NCI-H510A treated with DMSO at 0.1 percent for 48 hours (cell line): Measurements from ENCODE around the gene AKR1E2.
"Not testable (repeated sequence)": the region's sequence is repeated elsewhere in the genome, so short reads cannot be mapped to it uniquely, and the experiment has no call there.

Source experiments
- DNase-seq: peaks from one replicate; lab custom pipeline; 2025; lab: John Stamatoyannopoulos, UW

AKR1E2 gene

GRCh38 chr10:4813496-4813895 is 12.5 kb upstream of the AKR1E2 start:
- DNase-seq: no peak

- not testable (repeated sequence) for DNase-seq
Observed at GRCh38 chr10:4815646-4816180, 10.3 kb upstream of the AKR1E2 start.

GRCh38 chr10:4816966-4817365 is 9.0 kb upstream of the AKR1E2 start:
- no peak for DNase-seq

- DNase-seq: no peak
Observed at GRCh38 chr10:4819067-4819466, 6.9 kb upstream of the AKR1E2 start.

GRCh38 chr10:4819707-4820106 is 6.3 kb upstream of the AKR1E2 start:
- DNase-seq: no peak

- no peak for DNase-seq
Observed at GRCh38 chr10:4820804-4821401, 5.1 kb upstream of the AKR1E2 start.

GRCh38 chr10:4822208-4822607 is 3.8 kb upstream of the AKR1E2 start:
- no peak for DNase-seq

- no peak for DNase-seq
Observed at GRCh38 chr10:4824791-4825310, 1.2 kb upstream of the AKR1E2 start.

GRCh38 chr10:4825456-4825867 is 545 bp upstream of the AKR1E2 start:
- no peak for DNase-seq

- DNase-seq: no peak
Observed at GRCh38 chr10:4826792-4827324, 851 bp downstream of the AKR1E2 start.

- DNase-seq: no peak
Observed at GRCh38 chr10:4828005-4828404, 2.0 kb downstream of the AKR1E2 start.

- no peak for DNase-seq
Observed at GRCh38 chr10:4830551-4830950, 4.5 kb downstream of the AKR1E2 start.

- DNase-seq: no peak
Observed at GRCh38 chr10:4831091-4831490, 5.1 kb downstream of the AKR1E2 start.

- no peak for DNase-seq
Observed at GRCh38 chr10:4833286-4833685, 7.3 kb downstream of the AKR1E2 start.

GRCh38 chr10:4834898-4835405 is 8.9 kb downstream of the AKR1E2 start:
- DNase-seq: no peak

- DNase-seq: no peak
Observed at GRCh38 chr10:4835494-4835918, 9.5 kb downstream of the AKR1E2 start.

- no peak for DNase-seq
Observed at GRCh38 chr10:4836416-4836969, 10.5 kb downstream of the AKR1E2 start.

GRCh38 chr10:4837551-4837950 is 11.5 kb downstream of the AKR1E2 start:
- no peak for DNase-seq

- no peak for DNase-seq
Observed at GRCh38 chr10:4838743-4839142, 12.7 kb downstream of the AKR1E2 start.

GRCh38 chr10:4839353-4839752 is 13.3 kb downstream of the AKR1E2 start:
- no peak for DNase-seq

- DNase-seq: no peak
Observed at GRCh38 chr10:4840151-4840550, 14.1 kb downstream of the AKR1E2 start.

- no peak for DNase-seq
Observed at GRCh38 chr10:4843525-4844180, 17.6 kb downstream of the AKR1E2 start.

- no peak for DNase-seq
Observed at GRCh38 chr10:4844864-4845263, 18.9 kb downstream of the AKR1E2 start.
